OCI-LY3 (cell line): ENCODE results near the gene VIPR2.

Source experiments
- H2AFZ ChIP-seq: fragments of 200-600, 300-600 bp; shearing (Covaris generic); 2 replicates; pipeline ENCODE4 v1.6.0; 2014; ENCODE audit warnings: antibody characterized with exemption, low read depth, low read length
- H3K27ac ChIP-seq: fragments of 200-600, 300-600 bp; sonication (generic); 2 replicates; pipeline ENCODE4 v1.5.1; 2014; ENCODE audit warnings: mild to moderate bottlenecking, low read length, moderate library complexity, mixed read lengths
- H3K27me3 ChIP-seq: fragments of 200-600, 300-600 bp; sonication (generic); 2 replicates; pipeline ENCODE4 v1.6.1; 2014; ENCODE audit warnings: low read depth, low read length, mixed read lengths
- H3K36me3 ChIP-seq: fragments of 200-600, 300-600 bp; sonication (generic); replicated peaks from 2 replicates; pipeline ENCODE3; 2014; ENCODE audit warnings: low read depth, low read length, mixed read lengths
- H3K4me1 ChIP-seq: fragments of 300-600, 200-600 bp; sonication (generic); 2 replicates; pipeline ENCODE4 v1.6.1; 2014; ENCODE audit warnings: low read length, mixed read lengths
- H3K4me2 ChIP-seq: fragments of 200-600, 300-600 bp; sonication (generic); 2 replicates; pipeline ENCODE4 v1.6.1; 2014; ENCODE audit warnings: low read length, mixed read lengths
- H3K4me3 ChIP-seq: fragments of 300-600, 200-600 bp; sonication (generic); 2 replicates; pipeline ENCODE4 v1.5.1; 2014; ENCODE audit warnings: antibody characterized with exemption, mild to moderate bottlenecking, low read length, moderate library complexity
- H3K79me2 ChIP-seq: fragments of 300-600, 200-600 bp; shearing (Covaris generic); 2 replicates; pipeline ENCODE4 v1.6.1; 2014; ENCODE audit warnings: mild to moderate bottlenecking, low read length, mixed read lengths
- H3K9ac ChIP-seq: fragments of 300-600, 200-600 bp; shearing (Covaris generic); 2 replicates; pipeline ENCODE4 v1.6.0; 2014; ENCODE audit warnings: mild to moderate bottlenecking, low read length, moderate library complexity
- H3K9me3 ChIP-seq: fragments of 200-600, 300-600 bp; shearing (Covaris generic); 2 replicates; pipeline ENCODE4 v1.6.1; 2014; ENCODE audit warnings: low read length, mixed read lengths; ENCODE audit not compliant: insufficient read depth
- H4K20me1 ChIP-seq: fragments of 200-600, 300-600 bp; sonication (generic); 2 replicates; pipeline ENCODE4 v1.6.1; 2016; ENCODE audit warnings: low read length, mixed read lengths; ENCODE audit not compliant: insufficient read depth
- EZH2phosphoT487 ChIP-seq: fragments of 200-600 bp; shearing (Covaris generic); IDR thresholded peaks from 2 replicates; pipeline ENCODE4 v1.6.1; 2018; ENCODE audit warnings: antibody characterized with exemption, mixed run types, low read depth
- TF ChIP-seq, protein P1 (sequence below): fragments of 200-600, 300-600 bp; sonication (generic); IDR thresholded peaks from 2 replicates; pipeline ENCODE4 v1.5.1; 2014; ENCODE audit warnings: antibody characterized with exemption, low read length, low read depth

The VIPR2 gene

DNA sequence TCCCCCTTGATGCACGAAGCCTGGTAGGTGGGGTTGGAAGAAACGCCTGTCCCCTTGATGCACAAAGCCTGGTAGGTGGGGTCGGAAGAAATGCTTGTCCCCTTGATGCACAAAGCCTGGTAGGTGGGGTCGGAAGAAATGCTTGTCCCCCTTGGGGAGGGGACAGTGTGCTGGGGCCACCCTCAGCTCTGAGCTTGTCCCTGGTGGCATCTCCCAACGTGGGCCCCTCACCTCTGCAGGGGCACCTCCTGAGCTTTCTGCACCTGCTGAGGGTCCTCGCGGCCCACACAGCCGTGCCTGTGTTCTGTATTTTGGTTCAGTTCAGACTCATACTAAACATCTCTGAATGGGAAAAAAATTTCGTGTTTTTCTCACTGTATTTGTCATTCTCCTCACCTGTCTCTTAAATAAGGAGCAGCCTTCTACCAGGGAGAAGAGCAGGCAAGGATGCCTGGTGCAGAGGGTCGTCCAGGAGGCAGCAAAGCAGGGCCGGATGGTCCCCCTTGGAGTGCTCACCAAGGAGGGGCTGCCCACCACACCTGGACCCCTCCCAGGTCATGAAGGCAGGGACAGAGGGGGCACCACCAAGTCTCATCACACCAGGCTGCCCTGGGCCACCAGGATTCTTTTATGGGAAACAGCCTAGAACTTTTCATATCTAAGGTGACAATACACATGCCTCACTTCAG, 24.7 kb downstream of the VIPR2 start:
- Histone ChIP-seq H3K9ac (no peak overlapping the region), H3K4me1 (no peaks in the 10 kb centered on the region), H3K27me3 (no peaks in the 10 kb centered on the region), H3K27ac (no peak overlapping the region), H3K4me3 (no peak overlapping the region), H3K36me3 (no peaks in the 10 kb centered on the region), H3K79me2 (no peaks in the 10 kb centered on the region), H4K20me1 (no peaks in the 10 kb centered on the region), H2AFZ (no peak overlapping the region), H3K4me2 (no peak overlapping the region), H3K9me3 (no peaks in the 10 kb centered on the region)
- no peak for TF ChIP-seq EZH2phosphoT487
- TF ChIP-seq, protein P1, sequence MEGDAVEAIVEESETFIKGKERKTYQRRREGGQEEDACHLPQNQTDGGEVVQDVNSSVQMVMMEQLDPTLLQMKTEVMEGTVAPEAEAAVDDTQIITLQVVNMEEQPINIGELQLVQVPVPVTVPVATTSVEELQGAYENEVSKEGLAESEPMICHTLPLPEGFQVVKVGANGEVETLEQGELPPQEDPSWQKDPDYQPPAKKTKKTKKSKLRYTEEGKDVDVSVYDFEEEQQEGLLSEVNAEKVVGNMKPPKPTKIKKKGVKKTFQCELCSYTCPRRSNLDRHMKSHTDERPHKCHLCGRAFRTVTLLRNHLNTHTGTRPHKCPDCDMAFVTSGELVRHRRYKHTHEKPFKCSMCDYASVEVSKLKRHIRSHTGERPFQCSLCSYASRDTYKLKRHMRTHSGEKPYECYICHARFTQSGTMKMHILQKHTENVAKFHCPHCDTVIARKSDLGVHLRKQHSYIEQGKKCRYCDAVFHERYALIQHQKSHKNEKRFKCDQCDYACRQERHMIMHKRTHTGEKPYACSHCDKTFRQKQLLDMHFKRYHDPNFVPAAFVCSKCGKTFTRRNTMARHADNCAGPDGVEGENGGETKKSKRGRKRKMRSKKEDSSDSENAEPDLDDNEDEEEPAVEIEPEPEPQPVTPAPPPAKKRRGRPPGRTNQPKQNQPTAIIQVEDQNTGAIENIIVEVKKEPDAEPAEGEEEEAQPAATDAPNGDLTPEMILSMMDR = no peak

DNA sequence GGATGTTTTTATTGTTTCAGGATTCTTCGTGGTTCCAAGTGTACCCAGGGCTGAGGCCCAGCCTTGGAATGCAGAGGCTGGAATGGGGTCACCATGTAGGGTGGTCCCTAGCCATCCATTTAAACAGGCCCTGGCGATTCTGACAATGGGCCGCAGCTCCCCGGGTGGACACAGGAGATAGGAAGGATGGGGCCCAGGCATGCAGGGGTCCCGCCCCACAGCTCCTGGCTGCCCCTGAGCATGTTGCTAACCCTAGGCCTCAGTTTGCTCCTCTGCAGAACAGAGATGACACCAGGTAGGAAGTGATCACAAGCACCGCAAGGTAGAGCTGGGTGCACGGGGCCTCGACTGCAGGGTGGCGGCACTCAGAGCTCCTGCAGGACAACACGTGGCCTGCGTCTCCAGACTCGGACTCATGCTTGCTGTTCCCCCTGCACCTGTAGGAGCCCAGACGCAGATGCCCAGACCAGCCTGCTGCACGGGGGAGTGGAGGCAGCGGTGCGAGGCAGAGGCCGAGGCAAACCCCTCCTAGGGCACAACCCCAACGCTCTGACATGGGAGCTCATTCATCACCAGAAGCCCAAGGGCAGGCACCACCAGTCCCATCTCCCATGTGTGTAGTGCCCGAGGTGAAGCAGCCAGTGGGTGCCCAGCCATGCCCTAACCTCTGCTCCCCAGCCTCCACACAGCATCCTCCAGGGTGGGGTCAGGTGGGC, 25.5 kb downstream of the VIPR2 start:
- no peak overlapping the region for H3K4me2 ChIP-seq
- H4K20me1 ChIP-seq = no peaks in the 10 kb centered on the region
- no peak overlapping the region for H3K4me3 ChIP-seq

DNA sequence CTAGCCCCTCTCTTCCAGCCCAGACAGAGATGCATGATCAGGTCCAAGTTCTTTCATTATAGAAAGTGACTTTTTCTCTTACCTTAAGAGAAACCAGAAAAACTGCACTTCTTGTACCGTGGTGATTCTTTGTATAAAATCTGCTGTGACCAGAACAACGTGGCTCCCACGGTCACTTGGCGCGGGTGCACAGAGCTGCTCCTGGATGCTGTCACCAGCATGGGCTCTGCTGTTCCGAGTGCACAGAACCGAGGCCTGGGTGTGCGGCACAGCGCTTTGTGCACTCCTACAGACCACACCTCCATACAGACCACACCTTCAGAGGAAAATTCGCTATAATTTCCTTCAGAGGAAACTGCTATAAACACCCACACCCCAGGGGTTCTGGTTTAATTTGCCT, 26.0 kb downstream of the VIPR2 start:
- peaks cover 5% of the 10 kb centered on the region; the same call in 1 of the 2 replicates for H3K27me3 ChIP-seq
- no peak overlapping the region for H3K9ac ChIP-seq
- no peak overlapping the region for H2AFZ ChIP-seq
- no peaks in the 10 kb centered on the region for H3K9me3 ChIP-seq
- no peaks in the 10 kb centered on the region for H3K36me3 ChIP-seq
- H4K20me1 ChIP-seq = no peaks in the 10 kb centered on the region
- H3K4me2 ChIP-seq = no peak overlapping the region
- no peak overlapping the region for H3K27ac ChIP-seq
- H3K79me2 ChIP-seq = no peaks in the 10 kb centered on the region
- no peaks in the 10 kb centered on the region for H3K4me1 ChIP-seq
- TF ChIP-seq, protein P1 = no peak
- TF ChIP-seq EZH2phosphoT487 = no peak
- no peak overlapping the region for H3K4me3 ChIP-seq

More for the DNA sequence above, 25.5 kb downstream of the VIPR2 start:
- Histone ChIP-seq H3K79me2 (no peaks in the 10 kb centered on the region), H2AFZ (no peak overlapping the region), H3K4me1 (no peaks in the 10 kb centered on the region), H3K27ac (no peak overlapping the region), H3K9ac (no peak overlapping the region), H3K36me3 (no peaks in the 10 kb centered on the region), H3K27me3 (peaks cover under 1% of the 10 kb centered on the region; the same call in 1 of the 2 replicates), H3K9me3 (no peaks in the 10 kb centered on the region)
- TF ChIP-seq, protein P1 = no peak
- no peak for TF ChIP-seq EZH2phosphoT487

DNA sequence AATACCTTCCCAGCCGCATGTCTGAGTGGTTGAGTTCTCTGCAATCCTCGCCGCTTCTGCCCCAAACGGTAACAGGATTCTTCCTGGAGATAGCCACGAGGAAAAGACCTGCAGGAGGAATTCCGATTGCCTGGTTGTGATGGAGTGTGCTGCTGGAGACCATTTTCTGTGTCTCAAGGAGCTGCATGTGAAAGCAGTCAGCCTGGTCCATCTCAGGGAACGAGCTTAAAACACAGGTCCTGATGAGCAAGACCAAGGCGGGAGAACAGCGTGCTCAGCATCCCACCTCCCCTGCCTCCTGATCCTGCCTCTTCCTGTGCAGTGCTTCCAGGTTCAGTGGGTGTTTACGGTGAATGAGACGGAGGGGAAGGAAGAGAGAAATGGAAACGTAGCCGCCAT, 26.5 kb downstream of the VIPR2 start:
- Histone ChIP-seq H4K20me1 (no peaks in the 10 kb centered on the region), H3K79me2 (no peaks in the 10 kb centered on the region), H3K4me2 (no peak overlapping the region), H3K27me3 (peaks cover 6% of the 10 kb centered on the region; the same call in 1 of the 2 replicates), H3K27ac (no peak overlapping the region), H3K9me3 (no peaks in the 10 kb centered on the region), H2AFZ (no peak overlapping the region), H3K36me3 (no peaks in the 10 kb centered on the region), H3K4me3 (no peak overlapping the region), H3K4me1 (no peaks in the 10 kb centered on the region), H3K9ac (no peak overlapping the region)
- TF ChIP-seq EZH2phosphoT487 = no peak
- TF ChIP-seq, protein P1 = no peak
